ENCODE results near the gene CADM4.

Gene CADM4

GRCh38 chr19:43578787-43579186 lies 60.9 kb downstream of the CADM4 start:
- no peak for DNase-seq

- no peak for DNase-seq
Observed at GRCh38 chr19:43575955-43576878, 63.4 kb downstream of the CADM4 start.

- DNase-seq: peak; percentile 98
Observed at GRCh38 chr19:43575156-43575950, 64.3 kb downstream of the CADM4 start, which contains the start of the genes PINLYP and XRCC1. PINLYP (plus strand) TSS chr19:43575801; CDS start chr19:43577192, 1,391 bp downstream. XRCC1 (minus strand) TSS chr19:43575527; CDS start chr19:43575458, 69 bp downstream.

- no peak for DNase-seq
Observed at GRCh38 chr19:43574424-43575155, 65.1 kb downstream of the CADM4 start.

All from activated CD4-positive, alpha-beta T cell treated with anti-CD3 and anti-CD28 coated beads, Interleukin-10, Interleukin-2, amounts not matched to agents 100 ng/mL and 50 ng/mL, durations not matched to agents 16 hours and 8 hours (primary cell).